NCI-H1092 (cell line): ENCODE data around the gene CDPF1.

Experiments
- DNase-seq: peaks from one replicate; lab custom pipeline; 2025; lab: John Stamatoyannopoulos, UW

Gene CDPF1

DNA sequence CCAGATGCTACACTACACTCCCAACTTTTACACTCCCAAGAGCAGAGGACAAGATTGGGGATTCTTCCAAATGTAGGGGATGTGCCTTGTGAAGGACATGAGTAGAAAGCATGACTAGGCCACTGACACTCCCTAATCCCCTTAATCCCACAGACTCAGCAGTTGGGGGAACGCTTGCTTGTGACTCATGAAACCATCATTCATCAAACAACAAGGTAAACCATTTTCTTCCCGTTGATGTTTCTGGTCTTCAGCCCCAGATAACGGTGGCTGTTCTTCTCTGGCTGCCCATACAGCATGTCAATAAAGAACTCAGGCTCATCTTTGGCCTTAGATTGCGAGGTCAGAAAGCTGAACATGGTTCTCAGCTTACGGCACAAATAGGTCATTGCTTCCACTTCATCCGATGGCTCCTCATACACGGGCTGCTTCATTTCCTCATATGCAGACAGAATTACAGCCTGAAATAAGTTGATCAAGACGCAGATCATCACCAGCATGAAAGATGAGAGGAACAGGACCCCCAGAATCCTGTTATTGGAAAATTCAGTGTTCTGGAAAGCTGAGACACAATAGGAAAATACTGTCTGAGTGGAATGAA, 6.4 kb upstream of the CDPF1 start:
- DNase-seq: no peak

DNA sequence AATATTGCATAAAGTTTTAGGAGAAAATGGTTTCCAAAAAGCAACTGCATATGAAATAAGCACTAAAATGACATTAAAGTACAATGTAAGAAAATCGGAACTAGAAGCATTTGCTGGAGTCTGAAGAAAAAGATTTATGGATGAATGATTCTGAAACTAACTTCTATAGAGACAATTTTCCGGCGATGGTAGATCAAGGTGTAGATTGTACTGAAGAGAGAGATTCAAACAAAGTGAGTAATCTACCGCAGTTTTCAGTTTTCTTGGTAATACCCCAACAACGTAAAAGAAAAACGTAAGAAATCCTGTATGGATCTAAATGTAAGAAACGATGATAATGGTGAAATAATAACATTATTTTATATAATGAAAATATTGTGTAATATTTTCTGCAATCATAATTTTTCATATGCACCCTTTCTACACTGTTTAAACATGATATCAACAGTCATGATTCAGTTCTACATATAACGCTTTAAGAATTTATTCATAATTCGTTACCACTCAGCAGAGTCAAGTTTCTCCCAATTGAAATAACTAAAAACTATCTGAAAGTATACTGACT, 1.8 kb upstream of the CDPF1 start:
- DNase-seq: no peak

DNA sequence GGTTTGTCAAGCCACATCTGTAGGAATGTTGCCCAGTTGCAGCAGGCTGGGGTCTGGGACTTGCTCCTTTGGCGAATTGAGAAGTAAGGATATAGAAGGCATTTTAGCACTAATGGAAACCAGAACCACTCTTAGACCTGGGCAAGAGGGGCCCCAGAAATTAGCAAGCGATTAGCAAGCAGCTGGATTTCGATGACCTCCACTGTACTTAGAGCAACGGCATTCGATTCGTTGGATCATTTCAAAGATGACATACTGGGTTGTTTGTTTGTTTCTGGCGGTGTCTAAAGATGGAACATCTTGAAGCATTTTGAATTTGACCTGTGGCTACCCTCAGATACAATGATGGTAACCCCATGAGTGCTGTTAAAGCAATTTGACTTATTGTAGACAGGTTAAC, 1.2 kb upstream of the CDPF1 start:
- DNase-seq: no peak

DNA sequence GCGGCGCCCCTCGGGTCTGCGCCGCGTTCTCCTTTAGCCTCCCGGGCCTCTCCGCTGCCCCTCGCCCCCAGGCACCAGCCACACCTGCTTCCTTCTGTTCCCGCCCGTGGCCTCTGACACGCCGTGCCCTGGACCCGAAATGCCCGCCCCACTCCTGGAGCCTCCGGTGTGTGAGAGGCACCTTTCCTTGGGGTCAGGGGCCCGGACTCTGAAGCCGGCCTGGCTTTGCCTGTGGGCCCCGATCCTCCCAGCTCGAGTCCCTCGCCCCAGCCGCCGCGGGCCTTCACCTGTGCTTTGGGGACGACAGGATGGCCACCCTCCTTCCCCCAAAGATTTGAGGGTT, 661 bp upstream of the CDPF1 start:
- DNase-seq: no peak

DNA sequence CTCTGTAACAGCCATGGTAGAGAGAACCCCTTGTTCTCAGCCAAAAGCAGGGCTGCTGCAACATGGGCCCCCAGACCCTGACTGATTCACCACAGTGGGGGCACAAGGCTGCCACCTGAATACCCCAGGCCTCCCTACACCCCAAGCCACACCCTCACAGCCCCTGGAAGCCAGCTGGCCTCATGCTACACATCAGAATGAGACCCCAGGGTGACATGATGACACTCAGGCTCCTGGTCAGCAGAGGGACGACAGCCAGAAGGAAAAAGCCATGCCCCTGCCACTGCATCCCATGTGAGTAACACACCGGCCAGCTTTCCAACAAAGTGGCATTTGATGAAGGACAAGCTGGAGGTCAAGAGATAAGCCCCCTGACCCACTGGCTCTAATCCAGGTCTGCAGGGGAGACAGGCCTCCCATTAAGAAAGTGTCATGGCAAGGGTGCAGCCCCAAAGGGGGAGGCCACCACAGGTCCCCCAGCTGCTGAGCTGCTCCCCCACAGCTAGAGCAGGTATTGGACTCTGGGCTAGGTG, 2.6 kb downstream of the CDPF1 start:
- no peak for DNase-seq

DNA sequence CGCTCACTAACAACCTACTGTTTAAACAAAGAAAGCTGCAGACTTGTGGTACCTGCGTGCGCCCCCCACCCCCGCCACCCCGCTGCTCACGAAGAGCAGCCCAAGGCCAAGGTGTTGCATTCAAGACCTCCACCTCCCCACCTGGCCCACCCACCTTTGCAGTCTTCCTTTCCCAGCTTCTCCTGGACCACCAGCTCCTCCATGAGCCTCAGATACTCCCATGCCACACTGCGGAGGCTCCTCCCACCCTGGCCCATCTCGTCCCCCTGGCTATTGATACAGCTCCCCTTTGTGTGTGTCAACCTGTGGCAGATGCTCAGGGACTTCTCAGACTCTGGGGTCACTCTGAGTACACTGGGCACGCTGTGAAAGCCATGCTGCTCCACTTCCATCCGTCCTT, 3.9 kb downstream of the CDPF1 start:
- DNase-seq: no peak

DNA sequence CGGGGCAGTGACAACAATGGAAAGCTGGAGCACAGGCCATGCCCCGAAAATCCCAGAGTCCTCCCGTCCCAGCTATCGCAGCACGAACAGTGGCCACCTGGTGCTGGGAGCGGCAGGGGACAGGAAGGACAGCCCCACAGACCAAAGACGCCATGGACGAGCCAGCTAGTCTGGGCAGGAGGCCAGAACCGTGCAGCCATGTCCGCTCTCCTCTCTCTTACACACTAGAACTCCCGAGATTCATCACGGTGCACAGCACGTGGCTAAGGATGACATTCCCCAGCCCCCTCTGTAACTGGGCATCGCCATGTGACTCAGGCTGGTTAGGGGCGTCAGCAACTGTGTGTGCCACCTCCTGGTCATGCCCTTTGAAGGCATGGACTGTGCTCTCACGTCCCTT, 4.6 kb downstream of the CDPF1 start:
- no peak for DNase-seq

DNA sequence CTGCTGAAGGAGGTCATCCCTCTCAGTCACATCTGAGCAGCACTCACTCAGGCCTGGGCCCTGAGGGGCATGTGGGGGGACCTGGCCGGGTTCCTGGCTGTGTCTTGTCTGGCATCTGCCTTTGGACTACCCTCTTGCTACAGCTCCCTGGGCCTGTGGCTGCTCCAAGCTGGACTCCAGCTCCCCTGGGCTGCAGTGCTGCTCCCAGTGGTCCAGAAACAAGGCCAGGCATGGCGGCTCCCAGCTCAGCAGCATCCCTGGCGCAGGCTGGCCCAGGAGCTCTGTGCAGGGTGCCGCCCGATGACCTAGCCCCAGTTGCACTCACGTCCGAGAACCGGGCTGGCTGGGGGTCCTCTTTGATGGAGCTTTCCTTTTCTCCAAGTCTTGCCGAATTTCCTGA, 5.3 kb downstream of the CDPF1 start:
- DNase-seq: no peak

DNA sequence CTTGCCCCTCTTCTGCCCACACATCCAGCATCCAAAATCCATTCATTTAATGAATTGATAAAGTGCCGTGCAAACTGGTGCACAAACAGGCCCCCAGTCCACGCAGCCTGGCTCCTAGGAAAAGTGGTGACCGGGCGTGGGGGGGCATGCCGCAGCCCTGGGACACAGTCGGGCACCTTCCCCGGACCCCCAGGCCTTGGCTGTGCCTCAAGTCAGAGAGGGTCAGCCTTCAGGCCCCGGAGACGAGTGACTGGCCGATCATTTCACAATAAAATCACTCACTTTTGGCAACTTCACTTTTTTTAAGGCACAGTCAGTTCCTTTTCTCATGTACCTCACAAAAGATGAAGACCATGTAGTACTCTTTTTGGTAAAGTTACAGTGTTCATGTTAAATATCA, 8.0 kb downstream of the CDPF1 start:
- DNase-seq: no peak

DNA sequence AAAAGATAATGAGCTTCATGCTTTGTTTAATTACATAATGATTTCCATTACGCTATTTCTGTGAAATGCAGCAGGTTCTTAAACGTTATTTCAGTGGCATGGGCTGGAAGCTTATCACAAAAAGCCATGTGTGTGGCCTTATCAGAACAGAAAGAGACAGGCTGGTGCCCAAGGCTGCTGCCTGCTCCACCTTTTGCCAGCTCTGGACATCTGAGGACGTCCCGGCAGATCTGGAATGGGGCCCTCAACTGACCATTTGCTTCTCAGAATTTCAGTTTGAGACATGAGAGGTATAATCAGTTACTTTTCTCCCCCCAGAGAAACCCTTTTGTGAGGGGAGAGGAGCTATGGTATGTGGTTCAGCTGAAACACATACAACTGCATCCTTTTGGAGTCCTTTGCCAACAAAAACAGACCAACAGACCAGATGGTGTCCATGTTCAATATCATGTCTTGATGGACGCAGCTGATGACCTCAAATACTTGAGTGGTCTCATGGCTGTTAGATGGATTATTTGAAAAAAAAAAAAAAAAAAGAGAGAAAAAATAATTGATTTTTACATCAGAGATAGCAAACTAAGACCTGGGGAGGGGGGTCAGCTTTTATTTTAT, 8.6 kb downstream of the CDPF1 start:
- DNase-seq: no peak

DNA sequence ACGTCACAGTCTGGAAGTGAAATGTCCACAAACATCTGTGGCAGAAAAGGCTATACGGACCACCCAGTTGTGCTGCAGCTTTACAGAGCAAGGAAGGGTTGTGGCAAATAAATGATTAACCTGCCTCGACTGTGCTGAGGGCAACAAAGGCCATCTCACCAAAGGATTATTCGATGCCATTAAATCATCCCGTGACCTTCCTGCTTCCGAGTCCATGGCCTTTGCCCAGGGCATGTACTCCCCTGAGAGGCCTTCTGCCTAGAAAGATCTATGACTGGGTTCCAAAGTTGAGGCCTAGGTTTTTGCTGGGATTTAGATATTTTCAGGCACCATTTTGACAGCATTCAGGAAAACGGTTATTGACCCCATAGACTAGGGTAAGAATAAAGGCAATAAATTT, 9.2 kb downstream of the CDPF1 start:
- no peak for DNase-seq

DNA sequence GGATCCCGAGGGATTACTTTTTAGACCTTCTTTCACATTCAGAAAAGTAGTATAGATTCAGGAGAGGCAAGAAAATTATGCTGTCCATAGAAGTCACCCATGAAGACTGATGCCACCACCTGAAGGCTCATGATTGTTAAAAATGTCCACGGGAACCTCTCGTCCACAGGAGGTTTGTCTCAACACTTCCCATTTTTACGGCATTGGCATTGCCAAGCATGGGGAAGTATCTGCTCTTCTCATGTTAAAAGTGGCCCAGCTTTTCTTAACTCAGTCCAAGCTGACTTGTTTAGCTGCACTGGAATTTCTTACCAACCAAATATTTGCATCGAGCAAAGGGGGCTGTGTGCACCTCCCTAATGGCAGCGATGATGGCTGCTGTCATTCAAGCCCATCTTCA, 9.6 kb downstream of the CDPF1 start:
- no peak for DNase-seq

DNA sequence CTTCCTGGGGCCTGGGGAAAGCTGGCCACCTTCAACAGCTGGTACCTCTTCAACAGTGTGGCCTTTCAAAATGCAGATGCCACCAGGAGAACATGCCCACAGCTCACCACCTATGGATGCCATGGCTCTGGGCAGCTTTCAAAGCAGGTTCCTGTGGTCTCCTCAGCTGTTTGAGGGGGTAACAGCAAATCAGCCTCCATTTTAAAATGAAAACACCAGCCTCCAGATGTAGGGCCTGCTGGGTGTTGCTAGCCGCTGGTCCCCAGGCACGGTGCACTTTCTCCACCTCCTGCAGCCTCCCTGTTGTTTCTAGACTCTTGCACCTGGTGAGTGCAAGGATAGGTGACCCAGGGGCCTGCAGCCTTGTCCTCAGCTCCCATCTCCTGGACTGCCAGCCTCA, 10.0 kb downstream of the CDPF1 start:
- no peak for DNase-seq

DNA sequence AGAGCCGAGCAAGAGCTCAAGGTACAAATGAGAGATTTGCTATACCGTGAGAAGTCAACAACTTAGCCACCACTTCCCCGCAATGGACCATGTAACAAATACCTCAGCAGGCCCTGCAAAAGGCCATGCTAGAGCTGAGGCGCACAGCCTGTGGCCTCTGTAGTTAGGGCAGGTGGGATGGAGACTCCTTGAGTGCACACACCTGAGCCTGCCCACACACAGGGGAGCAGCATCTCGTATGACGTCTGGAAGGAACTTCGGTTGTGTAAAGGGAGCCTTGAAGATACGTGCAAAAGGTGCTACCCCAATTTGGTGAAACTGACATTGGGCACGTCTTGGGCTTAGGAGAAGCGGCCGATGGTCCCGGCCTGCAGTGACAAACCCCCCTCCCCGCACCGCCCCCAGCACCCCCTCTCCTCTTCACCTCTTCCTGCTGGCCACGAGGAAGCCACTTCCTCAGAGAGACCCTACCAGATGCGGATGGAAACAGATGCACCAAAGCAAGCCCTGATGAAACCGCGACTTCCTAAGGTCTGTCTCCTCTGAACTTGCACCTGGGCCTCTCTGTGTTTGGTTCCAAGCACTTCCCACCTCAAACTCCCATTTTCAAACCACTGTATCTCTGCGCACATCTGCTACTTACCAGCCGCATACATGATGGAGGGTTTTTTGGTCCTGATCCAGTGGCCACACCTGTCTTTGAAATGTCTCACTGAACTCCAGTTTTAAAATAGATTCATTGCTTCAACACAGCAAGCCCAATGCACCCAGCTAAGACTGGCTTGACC, 10.6 kb downstream of the CDPF1 start:
- no peak for DNase-seq

DNA sequence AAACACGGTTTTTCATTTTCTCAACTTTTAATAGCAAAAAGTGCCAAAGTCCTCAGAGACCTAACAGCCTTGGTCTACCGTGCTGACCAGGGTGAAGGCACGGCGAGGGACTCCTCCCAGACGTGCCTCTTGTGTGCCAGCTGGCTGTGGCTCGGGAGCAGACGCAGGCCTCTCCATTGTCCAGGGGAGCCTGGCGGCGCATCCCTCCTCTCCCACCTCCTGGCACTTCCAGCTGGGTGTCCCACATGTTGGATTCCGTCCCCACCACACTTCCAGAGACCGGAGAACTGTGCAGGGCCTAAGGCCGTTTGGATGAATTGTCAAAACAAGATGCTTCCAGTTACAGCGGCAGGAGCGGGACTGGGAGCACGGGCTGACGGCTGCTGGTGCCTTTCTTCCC, 11.6 kb downstream of the CDPF1 start:
- no peak for DNase-seq

DNA sequence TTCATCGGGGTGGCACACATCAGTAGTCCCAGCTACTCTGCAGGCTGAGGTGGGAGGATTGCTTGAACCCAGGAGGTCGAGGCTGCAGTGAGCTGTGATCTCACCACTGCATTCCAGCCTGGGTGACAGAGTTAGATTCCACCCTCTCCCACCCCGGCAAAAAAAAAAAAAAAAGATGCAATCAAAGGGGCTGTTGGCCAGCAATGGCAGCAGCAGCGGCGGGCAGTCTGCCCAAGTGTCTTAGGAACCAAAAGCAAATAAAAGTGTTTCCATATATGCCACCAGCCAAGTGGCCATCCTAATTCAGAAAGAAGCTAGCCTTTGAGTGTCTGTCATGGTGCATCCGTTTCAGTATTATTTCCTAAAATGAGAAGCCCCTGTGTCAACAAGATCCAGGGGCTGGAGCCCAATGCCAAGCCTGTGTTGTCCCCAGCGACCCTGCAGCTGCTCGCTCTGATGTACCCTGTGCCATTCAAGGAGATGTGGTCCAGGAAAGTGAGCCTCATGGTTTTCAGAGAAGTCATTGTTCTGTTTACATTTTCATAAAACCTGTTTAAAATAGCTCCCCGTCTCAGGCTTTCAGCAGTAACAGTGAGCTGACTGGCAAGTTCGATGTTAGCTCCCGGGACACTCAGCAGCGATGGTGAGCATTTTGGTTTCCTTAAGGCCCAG, 12.5 kb downstream of the CDPF1 start:
- DNase-seq: peak; percentile 53

DNA sequence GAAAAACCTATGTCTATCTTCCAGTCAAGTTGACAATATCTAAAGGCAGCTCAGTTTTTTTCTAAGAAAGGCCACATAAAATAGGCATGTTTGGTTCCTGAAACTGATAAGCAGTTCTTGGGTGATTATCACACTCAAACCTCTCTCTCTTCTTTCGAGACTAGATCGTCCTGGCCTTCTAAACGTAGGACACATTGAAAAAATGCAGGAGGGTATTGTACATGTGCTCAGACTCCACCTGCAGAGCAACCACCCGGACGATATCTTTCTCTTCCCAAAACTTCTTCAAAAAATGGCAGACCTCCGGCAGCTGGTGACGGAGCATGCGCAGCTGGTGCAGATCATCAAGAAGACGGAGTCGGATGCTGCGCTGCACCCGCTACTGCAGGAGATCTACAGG, 15.1 kb downstream of the CDPF1 start:
- no peak for DNase-seq

DNA sequence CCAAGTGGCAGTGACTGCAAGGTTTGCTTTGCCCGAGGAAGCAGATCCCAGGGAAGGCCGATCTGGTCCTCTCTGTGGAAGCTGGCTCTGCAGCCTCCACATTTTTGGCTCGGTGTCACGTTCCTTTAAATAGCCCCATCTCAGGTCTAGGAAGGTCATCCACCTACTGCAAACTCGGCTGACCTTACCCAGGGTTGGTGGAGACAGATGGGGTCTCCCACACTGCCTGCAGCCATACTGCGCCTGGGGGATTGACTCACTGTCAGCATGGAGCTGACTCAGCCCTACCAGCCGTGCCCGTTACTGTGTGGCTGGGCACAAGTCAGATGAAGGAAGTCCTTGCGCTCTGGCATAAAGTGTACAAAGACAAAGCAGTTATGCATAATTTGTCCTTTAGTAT, 16.9 kb downstream of the CDPF1 start:
- DNase-seq: no peak

DNA sequence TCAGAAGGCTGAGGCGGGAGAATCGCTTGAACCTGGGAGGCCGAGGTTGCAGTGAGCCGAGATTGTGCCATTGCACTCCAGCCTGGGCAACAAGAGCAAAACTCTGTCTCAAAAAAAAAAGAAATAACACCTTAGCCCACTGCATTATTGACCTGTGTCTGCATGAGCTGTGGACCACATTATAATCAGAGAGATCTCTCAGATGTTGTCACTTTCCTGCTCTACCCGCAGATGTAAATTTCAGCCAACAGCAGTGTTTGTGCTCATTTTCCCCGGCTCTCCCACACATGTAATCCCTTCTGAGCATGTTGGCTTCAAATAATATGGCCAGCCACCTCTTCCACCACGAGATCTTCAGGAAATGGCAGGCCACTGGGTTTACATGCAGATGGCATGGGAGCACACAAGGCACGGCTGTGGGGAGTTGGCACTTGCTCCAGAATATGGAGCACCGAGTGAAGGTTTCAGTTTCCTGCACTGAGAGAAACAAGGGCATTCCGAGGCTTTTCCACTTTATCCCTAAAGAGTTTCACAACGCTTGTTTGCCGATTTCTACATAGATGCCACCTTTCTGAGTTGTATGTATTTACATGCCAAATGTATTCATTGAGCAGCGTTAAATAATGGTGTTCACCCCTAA, 19.7 kb downstream of the CDPF1 start:
- DNase-seq: no peak

DNA sequence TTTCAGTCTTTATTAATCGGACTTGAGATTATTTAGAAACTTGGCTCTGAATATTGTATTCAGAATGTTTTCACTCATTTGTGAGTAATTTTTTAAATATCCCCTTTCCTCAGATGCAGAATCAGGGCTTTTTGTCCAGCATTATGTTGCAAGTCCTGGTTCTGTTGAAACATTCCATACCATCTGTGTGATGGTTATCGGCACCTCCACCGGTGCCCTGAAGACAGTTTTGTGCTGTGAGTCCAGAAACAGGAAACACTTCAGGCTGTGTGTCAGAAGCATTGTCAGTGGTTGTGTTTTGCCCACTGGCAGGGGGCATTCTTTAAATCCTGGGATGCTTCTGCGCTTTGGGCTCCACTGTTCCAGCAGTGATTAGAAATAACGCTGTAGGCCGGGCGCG, 20.4 kb downstream of the CDPF1 start:
- no peak for DNase-seq

DNA sequence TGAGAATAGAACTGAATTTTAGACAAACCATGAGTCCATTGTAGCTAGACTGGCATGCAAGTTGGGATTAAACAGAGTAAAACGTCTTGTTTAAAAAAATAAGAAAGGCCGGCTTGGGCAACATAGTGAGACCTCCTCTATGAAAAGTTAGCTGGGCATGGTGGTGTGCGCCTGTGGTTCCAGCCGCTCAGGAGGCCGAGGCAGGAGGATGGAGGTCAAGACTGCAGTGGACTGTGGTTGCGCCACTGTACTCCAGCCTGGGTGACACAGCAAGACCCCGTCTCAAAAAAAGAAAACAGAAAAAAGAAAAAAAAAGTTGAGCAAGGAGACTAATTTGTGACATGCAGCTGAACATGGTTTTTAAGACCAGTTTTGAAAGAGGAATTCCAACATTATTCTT, 23.5 kb downstream of the CDPF1 start:
- no peak for DNase-seq

DNA sequence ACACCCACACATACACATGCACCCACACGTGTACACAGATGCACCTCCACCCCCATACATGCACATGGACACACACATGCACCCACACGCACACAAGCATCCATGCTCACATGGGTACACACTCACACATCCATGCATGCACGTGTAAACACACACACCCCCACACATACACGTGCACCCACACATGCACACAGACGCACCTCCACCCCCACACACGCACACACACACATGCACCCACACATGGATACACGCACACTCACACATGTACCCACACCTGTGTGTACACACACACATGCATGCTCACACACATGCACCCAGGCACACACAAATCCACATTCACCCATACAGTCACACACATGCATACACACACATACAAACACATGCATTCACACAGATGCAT, 24.5 kb downstream of the CDPF1 start:
- DNase-seq: no peak
